Activated naive CD4-positive, alpha-beta T cell treated with anti-CD3 and anti-CD28 coated beads for 36 hours (primary cell): ENCODE measurements around the gene CCDC150. TPM values are rescaled to one million over a fixed set of nuclear protein-coding genes. Genes with fewer than 3 reads are reported as not detected.
"Not testable (repeated sequence)": the region's sequence is repeated elsewhere in the genome, so short reads cannot be mapped to it uniquely, and the experiment has no call there.

Experiments used
- CTCF ChIA-PET: fragments of 350-600 bp; sonication (Branson Sonifier 250); formaldehyde crosslinking; loops from one replicate; lab custom pipeline; 2021; ENCODE audit warnings: antibody characterized with exemption; lab: Charles Lee
- DNase-seq: peaks from one replicate; pipeline ENCODE4 v3.0.0-alpha.2; 2020
- H3K27ac Mint-ChIP-seq: one replicate; pipeline ENCODE4 v1.8.0; 2021; ENCODE audit warnings: mild to moderate bottlenecking, mixed read lengths
- H3K27me3 Mint-ChIP-seq: one replicate; pipeline ENCODE4 v1.8.0; 2021; ENCODE audit warnings: low read depth, mixed read lengths
- H3K36me3 Mint-ChIP-seq: one replicate; pipeline ENCODE4 v1.8.0; 2021; ENCODE audit warnings: low read depth, mixed read lengths
- H3K4me1 Mint-ChIP-seq: one replicate; pipeline ENCODE4 v1.8.0; 2021; ENCODE audit warnings: low read depth, mixed read lengths
- H3K4me3 Mint-ChIP-seq: one replicate; pipeline ENCODE4 v1.8.0; 2021; ENCODE audit warnings: mild to moderate bottlenecking, moderate library complexity, mixed read lengths
- H3K9me3 Mint-ChIP-seq: one replicate; pipeline ENCODE4 v1.8.0; 2021; ENCODE audit warnings: mixed read lengths
- intact Hi-C: fragments of 100-400 bp; cut with micrococcal nuclease; formaldehyde crosslinking; loops from one replicate; pipeline ENCODE4 v1.15.1; 2023
- total RNA-seq, 2 experiments: library from RNA; stranded (reverse); gene quantifications; one replicate each; pipeline ENCODE4 v1.2.3, GENCODE V29; 2021

Gene CCDC150
- total RNA-seq, 2 experiments from 2014 or later = 10.1 to 10.8 TPM

- Mint-ChIP-seq H3K27me3 (no peaks in the 10 kb centered on the region), H3K4me3 (no peak overlapping the region), H3K4me1 (no peaks in the 10 kb centered on the region), H3K9me3 (peaks cover 4% of the 10 kb centered on the region), H3K36me3 (peaks cover 3% of the 10 kb centered on the region), H3K27ac (no peak overlapping the region)
- CTCF ChIA-PET = no interaction called here
- no peak for DNase-seq
- intact Hi-C loops = no loop called here
Observed at GRCh38 chr2:196681510-196681909, 42.0 kb downstream of the CCDC150 start.

- H3K4me3 Mint-ChIP-seq = no peak overlapping the region
- H3K27me3 Mint-ChIP-seq = no peaks in the 10 kb centered on the region
- no peak for DNase-seq
- CTCF ChIA-PET = interaction anchor here (0.6 kb wide), 1 partner anchor 97 kb away, joined by 4 read pairs; no protein-coding TSS in a partner anchor
- no peaks in the 10 kb centered on the region for H3K4me1 Mint-ChIP-seq
- intact Hi-C loops = no loop called here
- peaks cover 8% of the 10 kb centered on the region for H3K36me3 Mint-ChIP-seq
- no peak overlapping the region for H3K27ac Mint-ChIP-seq
- H3K9me3 Mint-ChIP-seq = peaks cover 14% of the 10 kb centered on the region
Observed at GRCh38 chr2:196685792-196686191, 46.3 kb downstream of the CCDC150 start.

GRCh38 chr2:196686737-196687136, 47.2 kb downstream of the CCDC150 start:
- CTCF ChIA-PET = interaction anchor here (0.6 to 1.4 kb wide), 2 partner anchors 10 to 64 kb away, joined by 3 to 5 read pairs; no protein-coding TSS in a partner anchor
- DNase-seq, H3K4me1 Mint-ChIP-seq, H3K27me3 Mint-ChIP-seq, H3K27ac Mint-ChIP-seq, intact Hi-C loops, H3K36me3 Mint-ChIP-seq, H3K4me3 Mint-ChIP-seq: not testable (repeated sequence)
- peaks cover 14% of the 10 kb centered on the region for H3K9me3 Mint-ChIP-seq

DNA sequence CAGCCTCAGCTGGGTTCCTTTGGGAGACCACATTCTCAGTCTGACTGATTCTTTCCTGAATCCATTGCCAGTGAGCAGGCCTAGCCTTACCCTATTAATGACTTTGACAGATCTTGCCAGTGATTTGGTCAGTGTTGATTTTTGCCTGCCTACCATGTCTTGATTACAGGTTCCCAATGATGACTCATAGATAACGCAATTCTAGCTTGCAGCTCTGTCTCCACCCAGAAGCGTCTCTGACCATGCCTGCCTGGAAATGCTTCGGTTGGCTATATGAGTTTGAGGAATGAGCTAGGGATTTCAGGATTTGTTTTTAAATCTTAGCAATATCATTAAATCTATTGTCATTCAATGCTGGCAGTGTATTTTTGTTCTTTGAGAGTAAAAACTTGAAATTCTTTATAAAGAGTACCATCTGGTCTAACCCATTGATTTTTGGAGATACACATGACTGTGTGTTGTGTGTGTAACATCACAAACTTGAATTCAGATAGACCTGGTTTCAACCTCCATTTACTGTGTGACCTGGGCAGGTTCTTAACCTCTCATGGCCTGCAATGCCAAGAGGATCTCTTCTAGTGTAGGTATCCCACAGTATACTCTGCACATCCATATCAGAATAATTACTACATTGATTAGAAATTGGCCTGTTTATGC, 57.0 kb downstream of the CCDC150 start:
- CTCF ChIA-PET = interaction anchor here (0.6 to 1.3 kb wide), 3 partner anchors 10 to 301 kb away, joined by 4 to 5 read pairs (median 4); no protein-coding TSS in a partner anchor
- intact Hi-C loops = no loop called here
- no peak overlapping the region for H3K4me3 Mint-ChIP-seq

GRCh38 chr2:196697825-196698224, 58.3 kb downstream of the CCDC150 start:
- H3K4me3 Mint-ChIP-seq = no peak overlapping the region
- H3K4me1 Mint-ChIP-seq = no peaks in the 10 kb centered on the region
- no peak overlapping the region for H3K27ac Mint-ChIP-seq
- CTCF ChIA-PET = no interaction called here
- H3K27me3 Mint-ChIP-seq = no peaks in the 10 kb centered on the region
- intact Hi-C loops = no loop called here
- no peak for DNase-seq
- no peaks in the 10 kb centered on the region for H3K9me3 Mint-ChIP-seq
- no peaks in the 10 kb centered on the region for H3K36me3 Mint-ChIP-seq

More for the DNA sequence above, 57.0 kb downstream of the CCDC150 start:
- peaks cover 4% of the 10 kb centered on the region for H3K27me3 Mint-ChIP-seq
- H3K27ac Mint-ChIP-seq = no peak overlapping the region
- H3K9me3 Mint-ChIP-seq = no peaks in the 10 kb centered on the region
- no peak for DNase-seq
- H3K36me3 Mint-ChIP-seq = peaks cover 3% of the 10 kb centered on the region
- H3K4me1 Mint-ChIP-seq = no peaks in the 10 kb centered on the region

- H3K9me3 Mint-ChIP-seq = no peaks in the 10 kb centered on the region
- no peaks in the 10 kb centered on the region for H3K36me3 Mint-ChIP-seq
- H3K4me1 Mint-ChIP-seq = no peaks in the 10 kb centered on the region
- CTCF ChIA-PET = no interaction called here
- no peaks in the 10 kb centered on the region for H3K27me3 Mint-ChIP-seq
- no peak overlapping the region for H3K4me3 Mint-ChIP-seq
- no peak overlapping the region for H3K27ac Mint-ChIP-seq
- intact Hi-C loops = no loop called here
- DNase-seq = no peak
Observed at GRCh38 chr2:196702641-196703040, 63.1 kb downstream of the CCDC150 start.

- Mint-ChIP-seq H3K36me3 (peaks cover under 1% of the 10 kb centered on the region), H3K4me3 (no peak overlapping the region), H3K9me3 (no peaks in the 10 kb centered on the region), H3K4me1 (no peaks in the 10 kb centered on the region), H3K27ac (no peak overlapping the region), H3K27me3 (no peaks in the 10 kb centered on the region)
- intact Hi-C loops = no loop called here
- CTCF ChIA-PET = no interaction called here
- no peak for DNase-seq
Observed at GRCh38 chr2:196703695-196704094, 64.2 kb downstream of the CCDC150 start.

- intact Hi-C loops, H3K36me3 Mint-ChIP-seq, H3K9me3 Mint-ChIP-seq, H3K4me1 Mint-ChIP-seq, H3K27ac Mint-ChIP-seq, H3K4me3 Mint-ChIP-seq, H3K27me3 Mint-ChIP-seq, DNase-seq, CTCF ChIA-PET: not testable (repeated sequence)
Observed at GRCh38 chr2:196710056-196710455, 70.5 kb downstream of the CCDC150 start.

DNA sequence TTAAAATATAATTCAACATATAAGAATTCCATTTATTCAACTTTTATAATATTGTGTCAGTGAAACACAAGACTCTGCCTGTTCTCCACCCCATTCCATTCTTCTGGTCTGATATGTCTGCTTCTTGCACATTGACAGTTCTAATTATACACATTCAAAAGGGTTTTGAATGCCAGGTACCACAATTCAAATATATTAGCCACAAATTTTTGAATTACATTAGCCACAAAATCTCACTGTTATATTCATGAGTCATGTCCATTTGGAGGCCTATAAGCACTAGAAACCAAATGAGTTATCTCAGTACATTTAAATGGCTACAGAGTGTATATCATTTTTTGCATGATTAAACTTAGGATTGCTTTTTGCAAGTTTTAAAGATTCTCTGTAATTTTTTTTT, 72.1 kb downstream of the CCDC150 start:
- no peaks in the 10 kb centered on the region for H3K27me3 Mint-ChIP-seq
- H3K4me3 Mint-ChIP-seq = no peak overlapping the region
- H3K36me3 Mint-ChIP-seq = peaks cover 7% of the 10 kb centered on the region
- DNase-seq = no peak
- H3K27ac Mint-ChIP-seq = no peak overlapping the region
- H3K4me1 Mint-ChIP-seq = no peaks in the 10 kb centered on the region
- H3K9me3 Mint-ChIP-seq = peaks cover 7% of the 10 kb centered on the region
- intact Hi-C loops = no loop called here
- CTCF ChIA-PET = interaction anchor here (0.5 kb wide), 1 partner anchor 209 kb away, joined by 3 read pairs; no protein-coding TSS in a partner anchor

- Mint-ChIP-seq H3K27me3 (no peaks in the 10 kb centered on the region), H3K9me3 (peaks cover 7% of the 10 kb centered on the region), H3K4me3 (no peak overlapping the region), H3K36me3 (peaks cover 7% of the 10 kb centered on the region), H3K27ac (no peak overlapping the region), H3K4me1 (no peaks in the 10 kb centered on the region)
- intact Hi-C loops = no loop called here
- CTCF ChIA-PET = no interaction called here
- no peak for DNase-seq
Observed at GRCh38 chr2:196712867-196713266, 73.4 kb downstream of the CCDC150 start.

DNA sequence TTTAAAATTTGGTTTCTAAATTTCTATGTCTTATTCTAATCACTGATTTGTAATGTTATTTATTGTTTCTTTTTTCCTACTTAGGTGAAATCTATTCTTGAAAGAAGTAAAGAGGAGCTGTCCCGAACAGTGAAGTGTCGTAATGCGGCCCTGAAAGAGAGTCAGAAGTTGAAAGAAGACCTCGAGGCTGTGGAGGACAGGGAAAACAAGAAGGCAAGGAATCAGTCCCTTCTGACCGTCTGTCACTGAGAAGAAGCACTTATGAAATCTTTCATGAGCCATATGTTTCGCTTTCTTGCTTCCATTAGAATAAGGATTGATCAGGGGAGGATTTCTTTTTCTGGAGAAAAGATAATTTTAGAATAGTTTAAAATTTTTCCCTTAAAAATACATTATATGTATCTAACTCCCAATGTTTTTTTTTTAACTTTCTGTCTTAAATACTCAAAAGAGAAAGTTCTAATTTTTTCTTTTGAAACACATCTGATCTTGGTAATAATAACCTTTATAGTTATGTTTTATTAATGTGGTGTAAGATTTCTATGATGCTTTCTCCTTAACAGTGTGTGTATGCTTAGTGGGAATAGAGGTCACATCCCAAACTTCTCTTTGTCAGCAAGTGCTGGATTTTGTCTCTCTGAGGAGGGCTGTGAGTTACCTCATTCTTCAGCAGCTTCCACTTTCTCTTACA, 79.0 kb downstream of the CCDC150 start:
- Mint-ChIP-seq H3K9me3 (no peaks in the 10 kb centered on the region), H3K27ac (no peak overlapping the region), H3K27me3 (no peaks in the 10 kb centered on the region), H3K4me3 (no peak overlapping the region), H3K4me1 (no peaks in the 10 kb centered on the region), H3K36me3 (peaks cover 2% of the 10 kb centered on the region)
- CTCF ChIA-PET = interaction anchor here (1.5 kb wide), 1 partner anchor 33 kb away, joined by 5 read pairs; no protein-coding TSS in a partner anchor
- intact Hi-C loops = no loop called here
- DNase-seq = no peak

- intact Hi-C loops = no loop called here
- Mint-ChIP-seq H3K36me3 (peaks cover 2% of the 10 kb centered on the region), H3K27me3 (no peaks in the 10 kb centered on the region)
Observed at GRCh38 chr2:196719110-196719872, 79.8 kb downstream of the CCDC150 start.

More at GRCh38 chr2:196719110-196719872, 79.8 kb downstream of the CCDC150 start:
- no peak for DNase-seq
- no peaks in the 10 kb centered on the region for H3K9me3 Mint-ChIP-seq
- no peak overlapping the region for H3K4me3 Mint-ChIP-seq
- CTCF ChIA-PET = interaction anchor here (1.5 kb wide), 1 partner anchor 32 kb away, joined by 5 read pairs; no protein-coding TSS in a partner anchor
- no peaks in the 10 kb centered on the region for H3K4me1 Mint-ChIP-seq
- H3K27ac Mint-ChIP-seq = no peak overlapping the region
